ENCODE results near the gene LRRC3C.
A peak's percentile ranks its signal among the peaks of the same experiment; 100 is the strongest.

The LRRC3C gene

GRCh38 chr17:39972271-39972670 lies 44.7 kb downstream of the LRRC3C start:
- DNase-seq (ENCODE audit: low read depth, low spot score) = no peak
- no peak overlapping the region for H3K27ac ChIP-seq

GRCh38 chr17:39973496-39973895 lies 46.0 kb downstream of the LRRC3C start:
- peak overlapping the region; percentile 49 for H3K27ac ChIP-seq

GRCh38 chr17:39974433-39974832 lies 46.9 kb downstream of the LRRC3C start:
- peak overlapping the region; percentile 49 for H3K27ac ChIP-seq
- no peak for DNase-seq (ENCODE audit: low read depth, low spot score)

More at GRCh38 chr17:39973496-39973895, 46.0 kb downstream of the LRRC3C start:
- peak; percentile 40 for DNase-seq (ENCODE audit: low read depth, low spot score)

- no peak for DNase-seq (ENCODE audit: low read depth, low spot score)
- H3K27ac ChIP-seq = no peak overlapping the region
Measured at GRCh38 chr17:39975801-39976200, 48.3 kb downstream of the LRRC3C start.

- H3K27ac ChIP-seq = peak overlapping the region; percentile 99
- peak; percentile 90 for DNase-seq (ENCODE audit: low read depth, low spot score)
Measured at GRCh38 chr17:39979016-39979670, 51.6 kb downstream of the LRRC3C start.

- peak overlapping the region; percentile 99 for H3K27ac ChIP-seq
- DNase-seq (ENCODE audit: low read depth, low spot score) = no peak
Measured at GRCh38 chr17:39979893-39980350, 52.4 kb downstream of the LRRC3C start.

- DNase-seq (ENCODE audit: low read depth, low spot score) = peak; percentile 98
Measured at GRCh38 chr17:39980351-39981206, 53.0 kb downstream of the LRRC3C start, which contains the start of gene PSMD3. TSS of gene PSMD3 (plus strand) at chr17:39980807. CDS start at chr17:39980971, 164 bp downstream.

GRCh38 chr17:39981207-39981741 lies 53.7 kb downstream of the LRRC3C start:
- no peak for DNase-seq (ENCODE audit: low read depth, low spot score)
- peak overlapping the region; percentile 99 for H3K27ac ChIP-seq

More at GRCh38 chr17:39980351-39981206, 53.0 kb downstream of the LRRC3C start, which contains the start of gene PSMD3:
- H3K27ac ChIP-seq = peak within 1 kb of the TSS; percentile 99

- peak overlapping the region; percentile 99 for H3K27ac ChIP-seq
- DNase-seq (ENCODE audit: low read depth, low spot score) = no peak
Measured at GRCh38 chr17:39981766-39982375, 54.3 kb downstream of the LRRC3C start.

GRCh38 chr17:39988206-39988810 lies 60.8 kb downstream of the LRRC3C start:
- no peak for DNase-seq (ENCODE audit: low read depth, low spot score)
- H3K27ac ChIP-seq = no peak overlapping the region

- no peak overlapping the region for H3K27ac ChIP-seq
- no peak for DNase-seq (ENCODE audit: low read depth, low spot score)
Measured at GRCh38 chr17:39994448-39994847, 66.9 kb downstream of the LRRC3C start.

Measured in epithelial cell of prostate (primary cell).